ENCODE results near the gene CLCN6.

CLCN6 gene

GRCh38 chr1:11879311-11880180 is 73.6 kb downstream of the CLCN6 start:
- no peak for DNase-seq (ENCODE audit: low read depth, low spot score)

GRCh38 chr1:11880181-11880575 is 74.2 kb downstream of the CLCN6 start:
- no peak for DNase-seq (ENCODE audit: low read depth, low spot score)

GRCh38 chr1:11880911-11881748 is 75.1 kb downstream of the CLCN6 start:
- DNase-seq (ENCODE audit: low read depth, low spot score), result no peak

- no peak for DNase-seq (ENCODE audit: low read depth, low spot score)
Measured at GRCh38 chr1:11881749-11882441, 75.9 kb downstream of the CLCN6 start.

GRCh38 chr1:11882814-11883538 is 77.0 kb downstream of the CLCN6 start:
- DNase-seq (ENCODE audit: low read depth, low spot score), result no peak

- DNase-seq (ENCODE audit: low read depth, low spot score), result no peak
Measured at GRCh38 chr1:11885916-11886315, 79.9 kb downstream of the CLCN6 start.

GRCh38 chr1:11886986-11887665 is 81.1 kb downstream of the CLCN6 start:
- no peak for DNase-seq (ENCODE audit: low read depth, low spot score)

- DNase-seq (ENCODE audit: low read depth, low spot score), result no peak
Measured at GRCh38 chr1:11887666-11888007, 81.6 kb downstream of the CLCN6 start.

GRCh38 chr1:11888206-11888876 is 82.3 kb downstream of the CLCN6 start:
- no peak for DNase-seq (ENCODE audit: low read depth, low spot score)

GRCh38 chr1:11888877-11889208 is 82.9 kb downstream of the CLCN6 start:
- DNase-seq (ENCODE audit: low read depth, low spot score), result no peak

- no peak for DNase-seq (ENCODE audit: low read depth, low spot score)
Measured at GRCh38 chr1:11891433-11892186, 85.6 kb downstream of the CLCN6 start.

Measured in activated naive CD8-positive, alpha-beta T cell treated with anti-CD3 and anti-CD28 coated beads, Interleukin-2, amount 50 U/mL, for 16 hours (primary cell).